ENCODE measurements around the gene GRID2IP. TPM values are rescaled to one million over a fixed set of nuclear protein-coding genes. Genes with fewer than 3 reads are reported as not detected.

Gene GRID2IP
- polyA plus RNA-seq, 1 donor (not counting 4 experiments of a cell fraction or from before 2014, with no cell fraction given) = 0.04 TPM

- no peak for DNase-seq (ENCODE audit: low read depth, low spot score)
- no peak for FAIRE-seq
- no peaks in the 10 kb centered on the region for H3K79me2 ChIP-seq (ENCODE audit: control insufficient read depth, insufficient read depth, low read length)
- no peak overlapping the region for H2AFZ ChIP-seq (ENCODE audit: control insufficient read depth, low read length)
- H3K27me3 ChIP-seq (ENCODE audit: control insufficient read depth, extremely low read depth, insufficient read depth, low read length) = no peaks in the 10 kb centered on the region
- H4K20me1 ChIP-seq (ENCODE audit: control insufficient read depth, extremely low read depth, insufficient read depth, low read length) = no peaks in the 10 kb centered on the region
- H3K27ac ChIP-seq (ENCODE audit: control insufficient read depth, insufficient read depth, low read length) = no peak overlapping the region
- no peaks in the 10 kb centered on the region for H3K9me3 ChIP-seq (ENCODE audit: control insufficient read depth, low read depth, low read length)
- no peaks in the 10 kb centered on the region for H3K36me3 ChIP-seq (ENCODE audit: control insufficient read depth in 2 of 2, extremely low read depth in 1 of 2, insufficient read depth in 2 of 2, low read length in 2 of 2)
- dilution Hi-C loops (cut with MboI; ENCODE audit: extremely low pct_ligation_motif_present, low sequenced_read_pairs) = no loop called here
- no peak overlapping the region for H3K9ac ChIP-seq (ENCODE audit: control insufficient read depth, extremely low read depth, insufficient read depth, low read length)
- H3K4me3 ChIP-seq (ENCODE audit: control insufficient read depth in 2 of 3, extremely low read depth in 1 of 3, insufficient read depth in 2 of 3, low read depth in 1 of 3, low read length in 3 of 3) = no peak overlapping the region
- no peak for TF ChIP-seq EZH2 (IDR thresholded peaks at IDR 0.05; ENCODE audit: low read length)
- H3K4me1 ChIP-seq (ENCODE audit: control insufficient read depth, extremely low read depth, insufficient read depth, low read length) = peaks cover 7% of the 10 kb centered on the region
- H3K9me1 ChIP-seq (ENCODE audit: control insufficient read depth, extremely low read depth, insufficient read depth, low read length) = no peaks in the 10 kb centered on the region
- no peak overlapping the region for H3K4me2 ChIP-seq (ENCODE audit: control insufficient read depth, extremely low read depth, insufficient read depth, low read depth, low read length)
Measured at GRCh38 chr7:6500691-6501090, 50.6 kb downstream of the GRID2IP start.

- Histone ChIP-seq H3K36me3 (ENCODE audit: control insufficient read depth in 2 of 2, extremely low read depth in 1 of 2, insufficient read depth in 2 of 2, low read length in 2 of 2) (no peaks in the 10 kb centered on the region), H2AFZ (ENCODE audit: control insufficient read depth, low read length) (no peak overlapping the region), H3K9me3 (ENCODE audit: control insufficient read depth, low read depth, low read length) (no peaks in the 10 kb centered on the region), H3K9ac (ENCODE audit: control insufficient read depth, extremely low read depth, insufficient read depth, low read length) (no peak overlapping the region), H3K27me3 (ENCODE audit: control insufficient read depth, extremely low read depth, insufficient read depth, low read length) (no peaks in the 10 kb centered on the region), H3K9me1 (ENCODE audit: control insufficient read depth, extremely low read depth, insufficient read depth, low read length) (no peaks in the 10 kb centered on the region), H3K79me2 (ENCODE audit: control insufficient read depth, insufficient read depth, low read length) (no peaks in the 10 kb centered on the region), H3K4me1 (ENCODE audit: control insufficient read depth, extremely low read depth, insufficient read depth, low read length) (peaks cover 4% of the 10 kb centered on the region), H3K4me3 (ENCODE audit: control insufficient read depth in 2 of 3, extremely low read depth in 1 of 3, insufficient read depth in 2 of 3, low read depth in 1 of 3, low read length in 3 of 3) (no peak overlapping the region), H4K20me1 (ENCODE audit: control insufficient read depth, extremely low read depth, insufficient read depth, low read length) (no peaks in the 10 kb centered on the region), H3K4me2 (ENCODE audit: control insufficient read depth, extremely low read depth, insufficient read depth, low read depth, low read length) (no peak overlapping the region), H3K27ac (ENCODE audit: control insufficient read depth, insufficient read depth, low read length) (no peak overlapping the region)
- DNase-seq (ENCODE audit: low read depth, low spot score) (no peak), FAIRE-seq (no peak)
- dilution Hi-C loops (cut with MboI; ENCODE audit: extremely low pct_ligation_motif_present, low sequenced_read_pairs) = no loop called here
- no peak for TF ChIP-seq EZH2 (IDR thresholded peaks at IDR 0.05; ENCODE audit: low read length)
- TF ChIP-seq CTCF (optimal IDR thresholded peaks at IDR 0.05 in 1 of 3, IDR thresholded peaks at IDR 0.05 in 1 of 3, conservative IDR thresholded peaks at IDR 0.05 in 1 of 3; ENCODE audit: extremely low read depth in 1 of 3, insufficient read depth in 2 of 3, low read length in 3 of 3) = no peak
Measured at GRCh38 chr7:6497994-6498393, 53.3 kb downstream of the GRID2IP start.

DNA sequence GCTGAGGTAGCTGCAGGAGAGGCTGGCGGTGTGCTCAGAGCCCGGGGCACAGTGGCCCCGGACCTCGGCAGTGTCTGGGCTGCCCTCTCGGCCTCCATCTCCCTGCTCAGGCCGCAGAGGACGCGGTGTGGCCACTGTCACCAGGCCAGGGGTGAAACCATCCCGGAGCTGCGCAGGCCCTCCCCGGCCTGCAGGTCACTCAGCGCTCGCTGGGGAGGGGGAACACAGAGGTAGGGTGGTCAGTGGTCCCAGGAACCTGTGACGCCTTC lies 53.7 kb downstream of the GRID2IP start:
- no peaks in the 10 kb centered on the region for H3K36me3 ChIP-seq (ENCODE audit: control insufficient read depth in 2 of 2, extremely low read depth in 1 of 2, insufficient read depth in 2 of 2, low read length in 2 of 2)
- no peaks in the 10 kb centered on the region for H3K9me1 ChIP-seq (ENCODE audit: control insufficient read depth, extremely low read depth, insufficient read depth, low read length)
- FAIRE-seq = no peak
- no peak overlapping the region for H3K9ac ChIP-seq (ENCODE audit: control insufficient read depth, extremely low read depth, insufficient read depth, low read length)
- H3K9me3 ChIP-seq (ENCODE audit: control insufficient read depth, low read depth, low read length) = no peaks in the 10 kb centered on the region
- no peak for DNase-seq (ENCODE audit: low read depth, low spot score)
- H2AFZ ChIP-seq (ENCODE audit: control insufficient read depth, low read length) = no peak overlapping the region
- H3K27ac ChIP-seq (ENCODE audit: control insufficient read depth, insufficient read depth, low read length) = no peak overlapping the region
- no peaks in the 10 kb centered on the region for H3K27me3 ChIP-seq (ENCODE audit: control insufficient read depth, extremely low read depth, insufficient read depth, low read length)
- H3K4me1 ChIP-seq (ENCODE audit: control insufficient read depth, extremely low read depth, insufficient read depth, low read length) = peaks cover 4% of the 10 kb centered on the region
- H3K4me3 ChIP-seq (ENCODE audit: control insufficient read depth in 2 of 3, extremely low read depth in 1 of 3, insufficient read depth in 2 of 3, low read depth in 1 of 3, low read length in 3 of 3) = no peak overlapping the region
- dilution Hi-C loops (cut with MboI; ENCODE audit: extremely low pct_ligation_motif_present, low sequenced_read_pairs) = no loop called here
- H3K79me2 ChIP-seq (ENCODE audit: control insufficient read depth, insufficient read depth, low read length) = no peaks in the 10 kb centered on the region
- H3K4me2 ChIP-seq (ENCODE audit: control insufficient read depth, extremely low read depth, insufficient read depth, low read depth, low read length) = no peak overlapping the region
- TF ChIP-seq EZH2 (IDR thresholded peaks at IDR 0.05; ENCODE audit: low read length) = no peak
- no peak for TF ChIP-seq CTCF (optimal IDR thresholded peaks at IDR 0.05 in 1 of 3, IDR thresholded peaks at IDR 0.05 in 1 of 3, conservative IDR thresholded peaks at IDR 0.05 in 1 of 3; ENCODE audit: extremely low read depth in 1 of 3, insufficient read depth in 2 of 3, low read length in 3 of 3)
- no peaks in the 10 kb centered on the region for H4K20me1 ChIP-seq (ENCODE audit: control insufficient read depth, extremely low read depth, insufficient read depth, low read length)

All from keratinocyte (primary cell).